BE2C (cell line): ENCODE data around the gene KCNQ5.

Source experiments
- DNase-seq: peaks from one replicate; pipeline ENCODE4 v3.0.0-alpha.2; 2020
- H3K27me3 ChIP-seq: fragments of 250-450 bp; sonication (Bioruptor Pico); 2 replicates; pipeline ENCODE4 v1.5.1; 2020; ENCODE audit warnings: mild to moderate bottlenecking
- H3K36me3 ChIP-seq: fragments of 250-450 bp; sonication (Bioruptor Pico); 2 replicates; pipeline ENCODE4 v1.5.1; 2020; ENCODE audit warnings: mild to moderate bottlenecking
- H3K4me1 ChIP-seq: fragments of 250-450 bp; sonication (Bioruptor Pico); 2 replicates; pipeline ENCODE4 v1.5.1; 2020
- H3K4me3 ChIP-seq: 2 replicates; pipeline ENCODE4 v1.5.1; 2011; ENCODE audit warnings: low read depth, low read length
- H3K9me3 ChIP-seq: fragments of 250-450 bp; sonication (Bioruptor Pico); 2 replicates; pipeline ENCODE4 v1.5.1; 2020
- TF ChIP-seq, protein P1 (sequence below): IDR thresholded peaks from 2 replicates; pipeline ENCODE4 v1.5.1; 2012; ENCODE audit warnings: mild to moderate bottlenecking, low read depth, low read length

The KCNQ5 gene

GRCh38 chr6:72741083-72741482 is 119.2 kb downstream of the KCNQ5 start:
- DNase-seq, result no peak
- Histone ChIP-seq H3K9me3 (no peaks in the 10 kb centered on the region), H3K27me3 (no peaks in the 10 kb centered on the region), H3K36me3 (no peaks in the 10 kb centered on the region), H3K4me3 (no peak overlapping the region), H3K4me1 (no peaks in the 10 kb centered on the region)
- TF ChIP-seq, protein P1, sequence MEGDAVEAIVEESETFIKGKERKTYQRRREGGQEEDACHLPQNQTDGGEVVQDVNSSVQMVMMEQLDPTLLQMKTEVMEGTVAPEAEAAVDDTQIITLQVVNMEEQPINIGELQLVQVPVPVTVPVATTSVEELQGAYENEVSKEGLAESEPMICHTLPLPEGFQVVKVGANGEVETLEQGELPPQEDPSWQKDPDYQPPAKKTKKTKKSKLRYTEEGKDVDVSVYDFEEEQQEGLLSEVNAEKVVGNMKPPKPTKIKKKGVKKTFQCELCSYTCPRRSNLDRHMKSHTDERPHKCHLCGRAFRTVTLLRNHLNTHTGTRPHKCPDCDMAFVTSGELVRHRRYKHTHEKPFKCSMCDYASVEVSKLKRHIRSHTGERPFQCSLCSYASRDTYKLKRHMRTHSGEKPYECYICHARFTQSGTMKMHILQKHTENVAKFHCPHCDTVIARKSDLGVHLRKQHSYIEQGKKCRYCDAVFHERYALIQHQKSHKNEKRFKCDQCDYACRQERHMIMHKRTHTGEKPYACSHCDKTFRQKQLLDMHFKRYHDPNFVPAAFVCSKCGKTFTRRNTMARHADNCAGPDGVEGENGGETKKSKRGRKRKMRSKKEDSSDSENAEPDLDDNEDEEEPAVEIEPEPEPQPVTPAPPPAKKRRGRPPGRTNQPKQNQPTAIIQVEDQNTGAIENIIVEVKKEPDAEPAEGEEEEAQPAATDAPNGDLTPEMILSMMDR, result no peak

GRCh38 chr6:72742001-72742673 is 120.3 kb downstream of the KCNQ5 start:
- H3K36me3 ChIP-seq, result no peaks in the 10 kb centered on the region
- DNase-seq, result no peak

GRCh38 chr6:72746276-72746675 is 124.4 kb downstream of the KCNQ5 start:
- TF ChIP-seq, protein P1, result no peak
- no peaks in the 10 kb centered on the region for H3K36me3 ChIP-seq
- no peak for DNase-seq
- no peaks in the 10 kb centered on the region for H3K9me3 ChIP-seq
- no peaks in the 10 kb centered on the region for H3K4me1 ChIP-seq
- no peaks in the 10 kb centered on the region for H3K27me3 ChIP-seq
- H3K4me3 ChIP-seq, result no peak overlapping the region

More at GRCh38 chr6:72742001-72742673, 120.3 kb downstream of the KCNQ5 start:
- Histone ChIP-seq H3K27me3 (no peaks in the 10 kb centered on the region), H3K4me3 (no peak overlapping the region), H3K9me3 (no peaks in the 10 kb centered on the region), H3K4me1 (no peaks in the 10 kb centered on the region)
- TF ChIP-seq, protein P1, result no peak

- no peak overlapping the region for H3K4me3 ChIP-seq
- no peaks in the 10 kb centered on the region for H3K9me3 ChIP-seq
- TF ChIP-seq, protein P1, result no peak
- H3K36me3 ChIP-seq, result no peaks in the 10 kb centered on the region
- H3K4me1 ChIP-seq, result no peaks in the 10 kb centered on the region
- H3K27me3 ChIP-seq, result no peaks in the 10 kb centered on the region
- no peak for DNase-seq
These were observed 126.9 kb downstream of the KCNQ5 start for GRCh38 chr6:72748759-72749158.

DNA sequence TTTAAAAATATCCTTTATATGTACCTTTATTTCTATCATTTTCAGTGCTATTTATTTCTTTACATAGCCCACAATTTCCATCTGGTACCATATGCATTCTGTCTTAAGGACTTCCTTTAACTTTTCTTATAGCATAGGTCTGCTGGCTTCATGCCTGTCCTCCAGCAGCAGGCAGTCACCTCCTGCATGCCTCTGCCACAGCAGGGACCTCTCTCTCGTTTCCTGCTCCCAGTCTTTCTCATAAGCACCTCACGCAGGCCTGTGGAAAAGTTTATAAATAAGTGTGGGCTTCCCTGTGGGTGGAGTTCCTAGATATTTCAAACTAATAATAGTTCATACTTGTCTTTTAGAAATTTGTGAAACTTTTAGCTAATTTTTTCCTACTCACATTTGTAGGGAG is 133.9 kb downstream of the KCNQ5 start:
- TF ChIP-seq, protein P1, result no peak
- no peak overlapping the region for H3K4me3 ChIP-seq
- H3K27me3 ChIP-seq, result no peaks in the 10 kb centered on the region
- H3K4me1 ChIP-seq, result peaks cover 7% of the 10 kb centered on the region
- DNase-seq, result no peak
- H3K36me3 ChIP-seq, result no peaks in the 10 kb centered on the region
- H3K9me3 ChIP-seq, result no peaks in the 10 kb centered on the region

- Histone ChIP-seq H3K36me3 (no peaks in the 10 kb centered on the region), H3K27me3 (no peaks in the 10 kb centered on the region), H3K4me1 (peaks cover 7% of the 10 kb centered on the region), H3K4me3 (no peak overlapping the region), H3K9me3 (no peaks in the 10 kb centered on the region)
- TF ChIP-seq, protein P1, result no peak
- DNase-seq, result no peak
These were observed 135.2 kb downstream of the KCNQ5 start for GRCh38 chr6:72757048-72757447.
